NOMO-1 treated with DMSO at 0.1 percent for 48 hours (cell line): ENCODE results near the gene KCMF1.
A peak's percentile ranks its signal among the peaks of the same experiment; 100 is the strongest.

Experiments used
- DNase-seq: peaks from one replicate; lab custom pipeline; 2025; ENCODE audit not compliant: unreplicated experiment; lab: John Stamatoyannopoulos, UW

KCMF1 gene

DNA sequence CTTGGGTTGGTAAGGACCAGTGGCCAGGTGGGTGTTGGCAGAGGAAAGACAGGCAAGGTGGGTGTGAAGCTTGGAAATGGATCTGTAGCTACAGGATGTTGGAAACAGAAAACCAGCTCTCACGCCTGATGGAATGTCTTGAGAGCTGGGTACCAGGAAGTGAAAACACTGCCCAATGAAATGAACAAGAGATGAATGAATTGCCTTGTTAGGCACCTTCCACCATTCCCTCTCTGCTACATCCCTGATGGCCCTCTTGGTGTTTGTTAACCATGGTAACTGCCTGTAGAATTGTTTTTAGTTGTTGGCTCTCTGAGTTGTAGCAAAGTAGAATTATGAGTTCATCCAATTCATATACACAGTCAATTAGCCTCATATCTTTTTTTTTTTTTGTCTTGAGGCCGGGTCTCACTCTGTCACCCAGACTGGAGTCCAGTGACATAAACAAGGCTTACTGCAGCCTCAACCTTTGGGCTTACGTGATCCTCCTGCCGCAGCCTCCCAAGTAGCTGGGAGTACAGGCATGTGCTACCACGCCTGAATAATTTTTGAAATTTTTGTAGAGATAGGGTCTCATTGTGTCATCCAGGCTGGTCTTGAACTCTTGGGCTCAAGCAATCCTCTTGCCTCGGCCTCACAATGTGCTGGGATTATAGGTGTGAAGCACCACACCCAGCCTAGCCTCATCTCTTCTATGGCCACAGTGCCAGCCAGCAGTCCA, 9.5 kb downstream of the KCMF1 start:
- DNase-seq, result no peak

DNA sequence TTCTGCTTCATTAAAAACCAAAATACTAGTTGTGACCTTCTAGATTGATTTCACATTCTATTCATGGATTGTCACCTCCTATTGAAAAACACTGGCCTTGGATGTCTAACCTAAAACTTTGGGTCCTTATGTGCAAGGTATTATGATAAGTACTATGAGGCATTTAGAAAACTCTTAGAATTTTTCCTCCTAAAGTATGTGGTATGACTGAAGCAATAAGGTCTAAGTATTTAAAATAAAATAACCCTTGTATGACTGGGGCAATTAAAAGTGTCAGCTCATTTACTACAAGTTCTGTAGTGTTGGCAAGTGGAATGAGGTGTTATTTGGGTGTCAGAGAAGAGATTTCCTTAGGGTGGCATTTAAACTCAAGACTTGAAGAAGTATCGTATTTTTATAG, 15.1 kb downstream of the KCMF1 start:
- no peak for DNase-seq

DNA sequence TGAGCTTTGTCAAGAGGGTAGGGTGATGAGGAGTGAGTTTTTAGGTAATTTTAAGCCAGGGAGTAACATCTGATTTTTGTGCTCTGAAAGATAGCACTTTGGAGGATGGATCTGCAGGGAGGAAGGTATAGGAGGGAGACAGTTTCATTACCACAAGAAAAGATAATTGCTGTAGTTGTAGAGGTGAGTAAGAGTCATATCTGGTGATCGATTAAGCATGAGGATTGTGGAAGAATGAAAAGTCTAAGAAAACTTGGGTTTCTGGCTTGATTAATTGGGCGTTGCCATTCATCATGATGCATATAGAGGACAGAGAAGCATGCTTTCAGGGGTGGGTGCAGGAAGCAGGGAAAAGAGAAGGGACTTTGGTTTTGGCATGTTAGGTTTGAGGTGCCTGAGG, 18.5 kb downstream of the KCMF1 start:
- DNase-seq, result no peak

GRCh38 chr2:84989927-84990326, 19.0 kb downstream of the KCMF1 start:
- no peak for DNase-seq

DNA sequence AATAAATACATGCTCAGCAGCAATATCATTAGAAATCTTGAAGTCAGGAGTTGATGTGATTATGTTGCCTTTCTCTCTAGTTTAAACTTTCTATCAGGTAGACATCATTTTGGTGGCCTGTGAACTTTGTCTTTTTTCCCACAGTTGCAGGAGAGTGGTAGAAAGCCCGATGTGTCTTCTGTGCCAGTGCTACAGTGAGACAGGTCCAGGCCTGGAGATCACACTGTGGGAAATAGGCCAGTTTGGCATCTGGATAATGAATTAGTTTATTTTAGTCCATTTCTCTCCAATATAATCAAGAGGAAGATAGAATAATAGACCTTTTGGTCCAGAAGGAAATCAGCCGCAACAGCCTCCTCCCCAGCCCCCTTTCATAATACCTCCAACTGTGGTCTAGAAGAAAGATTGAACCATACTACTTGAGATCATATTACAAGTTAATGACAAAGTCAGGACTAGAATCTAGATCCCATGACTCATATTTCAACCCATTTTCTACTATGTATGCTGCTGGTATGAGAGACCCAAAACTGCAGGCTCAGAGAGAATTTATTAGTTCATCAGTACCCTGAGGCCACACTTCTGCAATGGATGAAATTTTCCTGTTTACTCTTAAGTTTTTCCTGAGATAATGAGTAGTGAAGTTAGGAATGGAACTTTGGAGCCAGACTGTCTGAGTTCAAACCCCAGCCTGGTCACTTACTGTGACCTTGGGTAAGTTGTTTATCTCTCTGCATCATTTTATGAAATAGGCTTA, 20.6 kb downstream of the KCMF1 start:
- DNase-seq, result no peak

DNA sequence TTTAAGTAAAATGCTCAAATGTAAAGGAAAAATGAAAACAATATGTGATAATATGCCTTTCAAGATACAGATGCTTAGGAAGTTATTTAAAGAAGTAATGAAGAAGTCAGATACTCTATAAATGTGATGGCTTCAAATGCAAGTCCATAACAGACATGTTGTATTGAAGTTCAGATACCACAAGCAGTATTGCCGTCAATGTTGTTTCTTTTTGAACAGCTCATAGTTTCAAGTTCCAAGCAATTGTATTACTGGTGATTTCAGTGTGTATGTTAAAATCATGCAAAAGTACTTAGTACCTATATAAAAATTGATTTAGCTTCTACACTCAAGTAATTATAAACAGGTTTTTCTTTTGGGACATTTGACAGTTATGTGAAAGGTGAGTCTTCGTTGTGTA, 24.9 kb downstream of the KCMF1 start:
- DNase-seq, result no peak

DNA sequence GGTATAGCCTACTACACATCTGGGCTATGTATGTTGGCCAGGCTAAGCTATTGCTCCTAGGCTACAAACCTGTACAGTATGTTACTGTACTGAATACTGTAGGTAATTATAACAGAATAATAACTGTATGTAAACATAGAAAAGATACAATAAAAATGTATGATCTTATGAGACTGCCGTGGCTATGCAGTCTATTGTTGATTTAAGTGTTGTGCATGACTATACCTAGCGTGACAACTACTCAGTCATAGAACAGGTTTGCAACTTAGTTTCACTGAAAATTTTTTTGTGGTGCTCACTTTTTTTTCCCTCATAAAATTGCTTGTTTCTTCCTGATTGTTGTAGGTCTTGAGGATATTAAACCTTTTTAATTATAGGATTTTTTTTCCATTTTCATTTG, 25.9 kb downstream of the KCMF1 start:
- no peak for DNase-seq

GRCh38 chr2:84999553-84999955, 28.6 kb downstream of the KCMF1 start:
- DNase-seq, result no peak

GRCh38 chr2:85001595-85001994, 30.6 kb downstream of the KCMF1 start:
- no peak for DNase-seq

DNA sequence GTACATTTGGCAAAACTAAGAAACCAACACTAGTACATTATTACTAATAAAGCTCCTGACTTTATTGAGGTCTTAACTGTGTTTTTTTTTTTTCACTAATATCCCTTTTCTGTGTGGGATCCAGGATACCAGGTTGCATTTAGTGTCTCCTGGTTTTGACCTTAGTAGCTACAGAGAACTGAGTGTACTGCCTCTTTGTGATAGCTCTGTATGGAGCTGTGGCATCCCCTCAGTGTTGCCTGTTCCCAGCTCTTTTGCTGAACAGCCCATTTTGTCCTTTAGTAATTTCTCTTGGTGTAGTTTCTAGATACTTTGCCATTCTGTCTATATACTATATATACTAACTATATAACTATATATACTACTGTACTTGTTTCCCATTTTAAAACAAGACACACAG, 31.6 kb downstream of the KCMF1 start:
- DNase-seq, result no peak

DNA sequence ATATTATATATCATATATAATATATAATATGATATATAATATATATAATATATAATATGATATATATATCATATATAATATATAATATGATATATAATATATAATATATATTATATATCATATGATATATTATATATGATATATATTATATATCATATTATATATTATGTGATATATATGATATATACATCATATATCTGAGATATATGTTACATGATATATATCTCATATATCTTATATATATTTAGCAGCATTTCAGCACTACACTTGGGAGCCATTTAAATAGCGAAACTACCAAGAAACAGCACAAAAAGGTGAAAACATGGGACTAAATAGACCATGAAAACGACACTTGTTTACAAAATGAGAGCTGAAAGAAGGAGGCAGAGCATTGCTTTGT, 37.3 kb downstream of the KCMF1 start:
- no peak for DNase-seq

DNA sequence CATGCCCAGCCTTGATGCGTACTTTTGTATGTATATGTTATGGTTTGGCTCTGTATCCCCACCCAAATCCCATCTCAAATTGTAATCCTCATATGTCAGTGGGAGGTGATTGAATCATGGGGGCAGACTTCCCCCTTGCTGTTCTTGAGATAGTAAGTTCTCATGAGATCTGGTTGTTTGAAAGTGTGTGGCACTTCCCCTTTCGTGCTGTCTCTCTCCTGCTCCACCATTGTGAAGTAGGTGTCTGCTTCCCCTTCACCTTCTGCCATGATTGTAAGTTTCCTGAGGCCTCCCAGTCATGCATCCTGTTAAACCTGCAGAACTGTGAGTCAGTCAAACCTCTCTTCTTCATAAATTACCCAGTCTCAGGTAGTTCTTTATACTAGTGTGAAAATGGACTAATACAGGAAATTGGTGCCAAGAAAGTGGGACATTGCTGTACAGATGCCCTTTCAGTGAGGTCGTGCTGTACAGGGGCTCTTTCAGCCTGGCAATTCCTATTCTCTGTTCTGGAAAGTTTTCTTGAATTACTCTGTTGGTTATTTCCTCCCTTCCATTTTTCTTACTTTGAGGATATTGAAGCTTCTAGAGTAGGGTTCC, 38.2 kb downstream of the KCMF1 start:
- peak; percentile 52 for DNase-seq

DNA sequence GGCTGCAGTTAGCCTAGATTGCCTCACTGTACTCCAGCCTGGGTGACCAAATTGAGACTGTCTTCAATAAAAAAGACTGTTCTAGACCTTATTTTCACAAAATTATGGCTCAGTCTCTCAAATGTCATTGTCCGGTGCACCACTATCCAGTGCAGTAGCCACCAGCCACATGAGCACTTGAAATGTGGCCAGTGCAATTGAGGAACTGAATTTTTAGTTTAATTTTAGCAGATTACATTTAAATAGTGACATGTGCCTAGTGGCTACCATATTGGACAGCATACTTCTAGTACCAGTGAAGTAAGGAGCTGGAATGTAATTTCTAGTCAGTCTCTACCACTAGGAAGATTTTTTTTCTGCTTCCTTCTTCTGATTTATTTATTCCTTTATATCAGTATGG, 39.4 kb downstream of the KCMF1 start:
- DNase-seq, result no peak

- no peak for DNase-seq
Observed at GRCh38 chr2:85011098-85011497, 40.1 kb downstream of the KCMF1 start.

- DNase-seq, result no peak
Observed at GRCh38 chr2:85011747-85012146, 40.8 kb downstream of the KCMF1 start.

DNA sequence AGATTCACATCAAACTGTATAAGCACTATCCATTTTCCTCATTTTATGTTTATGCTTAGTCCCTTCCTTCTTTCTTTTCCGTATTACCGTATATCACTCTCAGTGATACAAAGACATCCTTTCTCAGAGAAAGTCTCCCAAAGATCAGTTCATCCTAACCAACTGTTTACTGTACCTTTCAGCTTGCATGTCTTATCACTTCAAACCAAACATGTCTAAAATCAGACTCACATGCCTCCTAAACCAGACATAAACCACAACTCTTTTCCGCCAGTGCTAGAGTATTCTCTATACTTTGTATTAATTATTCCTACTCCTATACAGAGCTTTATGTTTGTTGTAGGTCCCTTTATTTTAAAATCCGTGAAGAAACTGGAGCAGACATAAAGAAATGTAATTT, 41.5 kb downstream of the KCMF1 start:
- DNase-seq, result no peak

DNA sequence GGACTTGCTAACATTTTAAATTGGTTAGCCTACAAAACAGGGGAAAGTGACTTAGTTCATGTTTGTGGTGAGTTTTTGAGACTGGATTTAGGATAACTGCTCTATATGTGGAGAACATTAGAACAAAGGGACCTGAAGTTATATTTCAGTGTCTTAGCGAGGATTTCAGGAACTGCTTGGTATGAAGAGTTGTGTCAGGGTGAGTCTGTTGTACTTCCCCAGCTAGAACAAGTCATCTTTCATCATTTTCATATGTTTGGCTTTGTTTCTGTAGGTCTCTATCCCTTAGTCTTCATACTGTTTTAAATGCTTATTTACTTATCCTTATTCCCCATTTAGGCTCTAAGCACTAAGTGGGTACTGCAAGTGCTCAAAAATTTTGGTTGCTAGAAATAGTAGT, 41.9 kb downstream of the KCMF1 start:
- no peak for DNase-seq

- peak; percentile 48 for DNase-seq
Observed at GRCh38 chr2:85015653-85016360, 44.8 kb downstream of the KCMF1 start.

DNA sequence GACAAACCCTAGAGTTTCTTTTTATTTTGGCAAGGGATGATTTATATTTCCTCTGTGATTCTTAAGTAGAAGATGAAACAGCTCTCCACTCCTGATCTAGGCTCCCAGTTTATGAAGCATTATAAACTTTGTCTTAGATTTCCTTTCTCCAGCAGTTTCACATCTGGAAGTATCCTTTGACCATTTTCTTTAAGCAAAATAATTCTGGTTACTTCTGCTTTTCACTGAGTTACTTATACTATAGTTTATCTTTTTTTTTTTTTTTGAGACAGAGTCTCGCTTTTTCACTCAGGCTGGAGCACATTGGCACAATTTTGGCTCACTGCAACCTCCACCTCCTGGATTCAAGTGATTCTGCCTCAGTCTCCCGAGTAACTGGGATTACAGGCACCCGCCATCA, 45.5 kb downstream of the KCMF1 start:
- no peak for DNase-seq

DNA sequence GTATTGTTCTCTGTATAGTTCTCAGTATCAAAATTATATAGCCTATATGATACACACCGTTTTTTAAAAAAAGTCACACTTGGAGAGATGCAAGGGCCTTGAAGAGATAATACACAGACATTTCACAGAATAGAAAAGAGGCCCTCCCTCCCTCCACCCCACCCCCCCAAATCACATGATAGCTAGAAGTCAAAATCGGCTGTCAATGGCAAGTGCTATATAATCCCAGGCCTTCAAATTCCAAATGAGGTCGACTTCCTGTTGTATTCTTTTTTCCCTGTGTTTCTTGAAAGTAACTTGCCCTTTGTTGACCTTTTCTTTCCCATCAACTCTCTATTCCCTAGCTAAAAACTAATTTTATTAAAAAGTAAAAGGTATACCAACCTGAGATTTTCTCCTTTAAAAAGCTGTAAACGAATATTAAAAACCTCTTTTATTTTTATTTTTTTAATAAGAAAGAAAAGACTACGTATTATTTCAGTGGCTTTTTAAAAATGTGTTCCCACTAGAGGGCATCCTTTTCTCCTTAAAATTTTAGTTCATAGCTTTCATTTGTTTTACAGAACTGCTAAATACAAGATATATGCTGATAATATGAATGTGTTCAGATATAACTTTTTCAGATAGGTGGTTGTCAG, 46.6 kb downstream of the KCMF1 start:
- DNase-seq, result peak; percentile 22

GRCh38 chr2:85018049-85018447, 47.1 kb downstream of the KCMF1 start:
- no peak for DNase-seq
